CD14-positive monocyte (primary cell): ENCODE measurements around the gene PRR18. TPM values are rescaled to one million over a fixed set of nuclear protein-coding genes. Genes with fewer than 3 reads are reported as not detected.

ENCODE experiments used
- DNase-seq, 3 donors: peaks; one replicate each; pipeline ENCODE4 v3.0.0-alpha.2; 2011 to 2022
- H2AFZ ChIP-seq: 2 replicates; pipeline ENCODE4 v1.6.0; 2012; ENCODE audit warnings: mild to moderate bottlenecking, low read depth, low read length, inconsistent platforms; ENCODE audit not compliant: insufficient read depth, poor library complexity, severe bottlenecking
- H3K27ac ChIP-seq, 2 donors: 1 replicate in 1 of 2; 2 replicates in 1 of 2; pipeline ENCODE4 v1.5.1; 2012 to 2013; ENCODE audit warnings: low read length in 2 of 2, control low read depth in 1 of 2, inconsistent platforms in 1 of 2, low read depth in 1 of 2, mild to moderate bottlenecking in 1 of 2
- H3K27me3 ChIP-seq, 2 donors: one replicate each; pipeline versions ENCODE4 v1.6.0 to v1.6.1; 2011 to 2013; ENCODE audit warnings: low read length in 2 of 2; ENCODE audit not compliant: control insufficient read depth in 2 of 2, insufficient read depth in 2 of 2
- H3K36me3 ChIP-seq, 2 donors: replicated peaks in 1 of 2; 1 replicate in 1 of 2; 2 replicates in 1 of 2; pipeline versions ENCODE4 v1.5.1 to v1.6.1; 2012 to 2013; ENCODE audit warnings: low read length in 2 of 2, control low read depth in 1 of 2, inconsistent platforms in 1 of 2, mild to moderate bottlenecking in 1 of 2; ENCODE audit not compliant: insufficient read depth in 2 of 2, control insufficient read depth in 1 of 2
- H3K4me1 ChIP-seq, 2 donors: 1 replicate in 1 of 2; 2 replicates in 1 of 2; pipeline versions ENCODE4 v1.5.1 to v1.6.1; 2012 to 2013; ENCODE audit warnings: low read length in 2 of 2, control low read depth in 1 of 2, inconsistent platforms in 1 of 2, mild to moderate bottlenecking in 1 of 2, moderate library complexity in 1 of 2; ENCODE audit not compliant: insufficient read depth in 2 of 2, control insufficient read depth in 1 of 2
- H3K4me2 ChIP-seq: replicated peaks from 2 replicates; pipeline ENCODE3; 2012; ENCODE audit warnings: low read length, moderate library complexity, mild to moderate bottlenecking; ENCODE audit not compliant: poor library complexity, severe bottlenecking; ENCODE audit errors: extremely low read depth
- H3K4me3 ChIP-seq, 3 experiments: fragments of 200-600 bp in 1 of 3; sonication (generic) in 1 of 3; replicated peaks in 1 of 3; 1 replicate in 2 of 3; 2 replicates in 1 of 3; pipeline ENCODE4 v1.5.1; 2011 to 2013; ENCODE audit warnings: low read length in 3 of 3, mild to moderate bottlenecking in 3 of 3, control low read depth in 2 of 3, low read depth in 2 of 3, inconsistent platforms in 1 of 3, moderate library complexity in 1 of 3
- H3K79me2 ChIP-seq: 2 replicates; pipeline ENCODE4 v1.6.0; 2012; ENCODE audit warnings: mild to moderate bottlenecking, control low read depth, inconsistent platforms, low read length, moderate library complexity; ENCODE audit not compliant: insufficient read depth
- H3K9ac ChIP-seq: 2 replicates; pipeline ENCODE4 v1.6.0; 2017; ENCODE audit warnings: low read length, mild to moderate bottlenecking; ENCODE audit not compliant: insufficient read depth, poor library complexity, severe bottlenecking
- H3K9me3 ChIP-seq, 2 donors: replicated peaks in 1 of 2; 1 replicate in 1 of 2; 2 replicates in 1 of 2; pipeline versions ENCODE4 v1.5.1 to v1.6.1; 2012 to 2013; ENCODE audit warnings: low read length in 2 of 2, control low read depth in 1 of 2; ENCODE audit not compliant: control insufficient read depth in 1 of 2, insufficient read depth in 1 of 2
- H4K20me1 ChIP-seq: 2 replicates; pipeline ENCODE4 v1.6.0; 2012; ENCODE audit warnings: mild to moderate bottlenecking, low read length, control low read depth, moderate library complexity; ENCODE audit not compliant: insufficient read depth
- H3K27ac Mint-ChIP-seq, 7 donors: one replicate each; pipeline ENCODE4 v1.8.0; 2020; ENCODE audit warnings: mild to moderate bottlenecking in 7 of 7, mixed read lengths in 7 of 7, moderate library complexity in 6 of 7, inconsistent platforms in 2 of 7
- H3K27me3 Mint-ChIP-seq, 3 donors: one replicate each; pipeline ENCODE4 v1.8.0; 2021 to 2022; ENCODE audit warnings: low read depth in 3 of 3, mild to moderate bottlenecking in 3 of 3, mixed read lengths in 3 of 3, moderate library complexity in 3 of 3, inconsistent platforms in 1 of 3
- H3K36me3 Mint-ChIP-seq, 2 donors: one replicate each; pipeline ENCODE4 v1.8.0; 2020; ENCODE audit warnings: mixed read lengths in 2 of 2, inconsistent platforms in 1 of 2, mild to moderate bottlenecking in 1 of 2
- H3K4me1 Mint-ChIP-seq: one replicate; pipeline ENCODE4 v1.8.0; 2020; ENCODE audit warnings: mild to moderate bottlenecking, mixed read lengths
- H3K4me3 Mint-ChIP-seq, 2 donors: one replicate each; pipeline ENCODE4 v1.8.0; 2020; ENCODE audit warnings: mild to moderate bottlenecking in 2 of 2, mixed read lengths in 2 of 2, moderate library complexity in 1 of 2
- H3K9me3 Mint-ChIP-seq, 7 donors: one replicate each; pipeline ENCODE4 v1.8.0; 2020 to 2022; ENCODE audit warnings: mixed read lengths in 7 of 7, mild to moderate bottlenecking in 6 of 7, moderate library complexity in 6 of 7, inconsistent platforms in 2 of 7
- WGBS: methylation state at CpG from one replicate; pipeline ENCODE4 v1.1.5; 2013; ENCODE audit warnings: missing lambda C conversion rate; ENCODE audit not compliant: insufficient coverage; 5-methylcytosine and 5-hydroxymethylcytosine counted together
- intact Hi-C, 2 donors: fragments of 100-400 bp; cut with micrococcal nuclease; formaldehyde crosslinking; loops; one replicate each; pipeline versions ENCODE4 v1.15.0 to v1.15.1; 2023
- polyA plus RNA-seq, 3 donors: library from polyadenylated mRNA; depleted of rRNA in 1 of 3; unstranded in 2 of 3; stranded (reverse) in 1 of 3; fragments of 300-500 nt in 2 of 3; fragments of >200 nt in 1 of 3; fragmentation: Illumina TruSeq in 2 of 3; gene quantifications; 1 replicate in 2 of 3; 2 replicates in 1 of 3; pipeline ENCODE4 v1.2.3, GENCODE V29; 2012 to 2021
- TF ChIP-seq, protein P1 (sequence below): fragments of 200-600 bp; IDR thresholded peaks from one replicate; pipeline ENCODE4 v1.8.0; 2022; ENCODE audit warnings: antibody characterized with exemption, mild to moderate bottlenecking

The PRR18 gene
- polyA plus RNA-seq, 3 donors: not detected

- no peak overlapping the region for H3K4me3 ChIP-seq
- peaks cover 0 to 3% of the 10 kb centered on the region in 2 donors for H3K4me1 ChIP-seq
- DNase-seq: no peak
- H3K9me3 Mint-ChIP-seq: no peaks in the 10 kb centered on the region
- TF ChIP-seq, protein P1, sequence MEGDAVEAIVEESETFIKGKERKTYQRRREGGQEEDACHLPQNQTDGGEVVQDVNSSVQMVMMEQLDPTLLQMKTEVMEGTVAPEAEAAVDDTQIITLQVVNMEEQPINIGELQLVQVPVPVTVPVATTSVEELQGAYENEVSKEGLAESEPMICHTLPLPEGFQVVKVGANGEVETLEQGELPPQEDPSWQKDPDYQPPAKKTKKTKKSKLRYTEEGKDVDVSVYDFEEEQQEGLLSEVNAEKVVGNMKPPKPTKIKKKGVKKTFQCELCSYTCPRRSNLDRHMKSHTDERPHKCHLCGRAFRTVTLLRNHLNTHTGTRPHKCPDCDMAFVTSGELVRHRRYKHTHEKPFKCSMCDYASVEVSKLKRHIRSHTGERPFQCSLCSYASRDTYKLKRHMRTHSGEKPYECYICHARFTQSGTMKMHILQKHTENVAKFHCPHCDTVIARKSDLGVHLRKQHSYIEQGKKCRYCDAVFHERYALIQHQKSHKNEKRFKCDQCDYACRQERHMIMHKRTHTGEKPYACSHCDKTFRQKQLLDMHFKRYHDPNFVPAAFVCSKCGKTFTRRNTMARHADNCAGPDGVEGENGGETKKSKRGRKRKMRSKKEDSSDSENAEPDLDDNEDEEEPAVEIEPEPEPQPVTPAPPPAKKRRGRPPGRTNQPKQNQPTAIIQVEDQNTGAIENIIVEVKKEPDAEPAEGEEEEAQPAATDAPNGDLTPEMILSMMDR: no peak
- H3K4me1 Mint-ChIP-seq: peaks cover 7% of the 10 kb centered on the region
- no peak overlapping the region for H3K27ac Mint-ChIP-seq
- no peaks in the 10 kb centered on the region for H3K9me3 ChIP-seq
- no peak overlapping the region for H3K4me3 Mint-ChIP-seq
- 99% methylated on average over 9 of the region's 9 CpGs for WGBS
- no peak overlapping the region for H3K4me2 ChIP-seq
- H3K79me2 ChIP-seq: no peaks in the 10 kb centered on the region
- H2AFZ ChIP-seq: no peak overlapping the region
- no peak overlapping the region for H3K9ac ChIP-seq
- H3K27ac ChIP-seq: no peak overlapping the region
- H3K36me3 Mint-ChIP-seq: no peaks in the 10 kb centered on the region
- H3K36me3 ChIP-seq: no peaks in the 10 kb centered on the region
- H4K20me1 ChIP-seq: no peaks in the 10 kb centered on the region
- no peaks in the 10 kb centered on the region for H3K27me3 ChIP-seq
- intact Hi-C loops: no loop called here
- peaks cover 1 to 9% (median 4%) of the 10 kb centered on the region in 3 donors for H3K27me3 Mint-ChIP-seq
Observed at GRCh38 chr6:166271376-166271765, 36.8 kb downstream of the PRR18 start.

- Mint-ChIP-seq H3K4me3 (no peak overlapping the region), H3K9me3 (no peaks in the 10 kb centered on the region), H3K4me1 (peaks cover 5% of the 10 kb centered on the region), H3K36me3 (no peaks in the 10 kb centered on the region), H3K27me3 (peaks cover 1 to 6% (median 5%) of the 10 kb centered on the region in 3 donors), H3K27ac (peak overlapping the region in 1 of 7 donors; percentile 65)
- no peaks in the 10 kb centered on the region for H3K36me3 ChIP-seq
- H3K4me2 ChIP-seq: no peak overlapping the region
- peaks cover 0 to 3% of the 10 kb centered on the region in 2 donors for H3K4me1 ChIP-seq
- H2AFZ ChIP-seq: no peak overlapping the region
- no peak for DNase-seq
- H3K79me2 ChIP-seq: no peaks in the 10 kb centered on the region
- no peak overlapping the region for H3K27ac ChIP-seq
- H3K9ac ChIP-seq: no peak overlapping the region
- TF ChIP-seq, protein P1: no peak
- H3K4me3 ChIP-seq: no peak overlapping the region
- no peaks in the 10 kb centered on the region for H4K20me1 ChIP-seq
- no peaks in the 10 kb centered on the region for H3K27me3 ChIP-seq
- intact Hi-C loops: no loop called here
- no peaks in the 10 kb centered on the region for H3K9me3 ChIP-seq
- 90% methylated on average over 6 of the region's 10 CpGs for WGBS
Observed at GRCh38 chr6:166270706-166271375, 37.4 kb downstream of the PRR18 start.
